Testis (tissue), 3 donors: ENCODE data around the gene TTC23. TPM values are rescaled to one million over a fixed set of nuclear protein-coding genes. Genes with fewer than 3 reads are reported as not detected.

Experiments
- DNase-seq: peaks from one replicate; pipeline ENCODE4 v3.0.0-alpha.2; 2019
- H3K27ac ChIP-seq, 2 donors: fragments of 200-600 bp; sonication (generic); one replicate each; pipeline ENCODE4 v1.5.1; 2019
- H3K27me3 ChIP-seq: fragments of 200-600 bp; sonication (generic); one replicate; pipeline ENCODE4 v1.5.1; 2019
- H3K36me3 ChIP-seq: fragments of 200-600 bp; sonication (generic); one replicate; pipeline ENCODE4 v1.5.1; 2017; ENCODE audit warnings: low read depth; ENCODE audit errors: missing control alignments
- H3K4me1 ChIP-seq: fragments of 200-600 bp; sonication (generic); one replicate; pipeline ENCODE4 v1.5.1; 2019
- H3K4me3 ChIP-seq, 2 donors: fragments of 200-600 bp; sonication (generic); one replicate each; pipeline ENCODE4 v1.5.1; 2017 to 2019
- H3K9me3 ChIP-seq: fragments of 200-600 bp; sonication (generic); one replicate; pipeline ENCODE4 v1.5.1; 2017
- POLR2A ChIP-seq: fragments of 450-650 bp; IDR thresholded peaks from one replicate; pipeline ENCODE4 v1.6.1; 2017; ENCODE audit warnings: antibody characterized with exemption, mild to moderate bottlenecking, moderate library complexity
- WGBS, 2 donors: methylation state at CpG; one replicate each; pipeline ENCODE4 v1.1.5; 2018; 5-methylcytosine and 5-hydroxymethylcytosine counted together
- intact Hi-C: fragments of 100-400 bp; cut with DNase I; formaldehyde crosslinking; loops from one replicate; pipeline ENCODE4 v1.15.1; 2023; ENCODE audit warnings: low total_unique reads
- polyA plus RNA-seq: library from polyadenylated mRNA; stranded (reverse); fragments of 350-450 nt; fragmentation: Illumina TruSeq; extraction: RNeasy Lipid Tissue Mini Kit (QIAGEN cat#74804); gene quantifications from one replicate; pipeline ENCODE4 v1.2.3, GENCODE V29; 2014; ENCODE audit warnings: low read depth, low replicate concordance; ENCODE audit not compliant: insufficient read depth
- total RNA-seq, 2 donors: library from RNA; depleted of rRNA; stranded (reverse); fragments of >200 nt; gene quantifications; one replicate each; pipeline ENCODE4 v1.2.3, GENCODE V29; 2016
- TF ChIP-seq, protein P1 (sequence below), 3 experiments: fragments of 450-650 bp in 2 of 3; fragments of 200-600 bp in 1 of 3; sonication (generic) in 1 of 3; IDR thresholded peaks; one replicate each; pipeline ENCODE4 v1.5.1; 2016 to 2019; ENCODE audit warnings: antibody characterized with exemption in 3 of 3, mild to moderate bottlenecking in 2 of 3, moderate library complexity in 1 of 3

Gene TTC23
- total and polyA plus RNA-seq, 3 donors from 2014 or later: 26.6 to 40.5 (median 37.2) TPM

DNA sequence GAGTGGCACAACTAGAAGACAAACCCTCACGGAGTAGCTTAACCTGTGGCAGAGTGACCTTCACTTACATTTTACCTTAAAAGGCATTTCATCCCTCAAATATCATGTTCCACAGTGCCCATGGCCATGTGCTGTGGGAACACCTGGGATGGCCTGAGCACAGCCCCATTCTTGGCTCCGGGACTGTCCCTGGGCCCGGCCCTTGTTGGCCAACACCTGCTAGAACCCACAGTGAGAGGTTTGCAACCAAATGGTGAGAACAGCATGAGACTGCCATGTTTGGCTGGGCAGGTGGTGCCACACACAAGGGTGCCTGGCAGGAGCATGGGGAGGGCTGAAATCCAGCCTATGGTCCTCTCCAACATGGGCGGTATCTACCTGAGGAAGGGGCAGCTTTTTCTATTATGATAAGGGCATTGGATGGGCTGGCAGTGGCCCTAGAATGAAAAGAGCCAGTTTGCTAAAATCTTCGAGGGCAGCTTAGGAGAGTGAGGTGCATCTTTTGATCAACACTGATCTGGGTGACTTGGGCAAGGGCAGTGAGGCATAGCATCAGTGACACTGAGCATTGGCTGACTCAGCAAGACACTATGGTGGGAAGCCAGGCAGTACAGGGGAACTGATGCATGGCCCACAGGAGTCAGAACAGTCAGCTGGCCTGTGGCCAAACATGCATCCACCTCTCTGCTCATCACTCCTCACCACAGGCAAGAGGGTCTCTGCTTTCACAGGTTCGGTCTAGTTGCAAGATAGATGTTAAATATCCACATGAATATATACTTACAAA lies 90.6 kb downstream of the TTC23 start:
- intact Hi-C loops: no loop called here
- Histone ChIP-seq H3K27ac (no peak overlapping the region), H3K4me3 (no peak overlapping the region), H3K36me3 (no peaks in the 10 kb centered on the region), H3K27me3 (no peaks in the 10 kb centered on the region), H3K4me1 (no peaks in the 10 kb centered on the region), H3K9me3 (no peaks in the 10 kb centered on the region)
- TF ChIP-seq, protein P1, sequence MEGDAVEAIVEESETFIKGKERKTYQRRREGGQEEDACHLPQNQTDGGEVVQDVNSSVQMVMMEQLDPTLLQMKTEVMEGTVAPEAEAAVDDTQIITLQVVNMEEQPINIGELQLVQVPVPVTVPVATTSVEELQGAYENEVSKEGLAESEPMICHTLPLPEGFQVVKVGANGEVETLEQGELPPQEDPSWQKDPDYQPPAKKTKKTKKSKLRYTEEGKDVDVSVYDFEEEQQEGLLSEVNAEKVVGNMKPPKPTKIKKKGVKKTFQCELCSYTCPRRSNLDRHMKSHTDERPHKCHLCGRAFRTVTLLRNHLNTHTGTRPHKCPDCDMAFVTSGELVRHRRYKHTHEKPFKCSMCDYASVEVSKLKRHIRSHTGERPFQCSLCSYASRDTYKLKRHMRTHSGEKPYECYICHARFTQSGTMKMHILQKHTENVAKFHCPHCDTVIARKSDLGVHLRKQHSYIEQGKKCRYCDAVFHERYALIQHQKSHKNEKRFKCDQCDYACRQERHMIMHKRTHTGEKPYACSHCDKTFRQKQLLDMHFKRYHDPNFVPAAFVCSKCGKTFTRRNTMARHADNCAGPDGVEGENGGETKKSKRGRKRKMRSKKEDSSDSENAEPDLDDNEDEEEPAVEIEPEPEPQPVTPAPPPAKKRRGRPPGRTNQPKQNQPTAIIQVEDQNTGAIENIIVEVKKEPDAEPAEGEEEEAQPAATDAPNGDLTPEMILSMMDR (IDR thresholded peaks at IDR 0.05): no peak
- no peak for TF ChIP-seq POLR2A
- peak; percentile 12 for DNase-seq
- WGBS, 2 donors: 96 to 98% methylated on average over 5 to 6 of the region's 6 CpGs

DNA sequence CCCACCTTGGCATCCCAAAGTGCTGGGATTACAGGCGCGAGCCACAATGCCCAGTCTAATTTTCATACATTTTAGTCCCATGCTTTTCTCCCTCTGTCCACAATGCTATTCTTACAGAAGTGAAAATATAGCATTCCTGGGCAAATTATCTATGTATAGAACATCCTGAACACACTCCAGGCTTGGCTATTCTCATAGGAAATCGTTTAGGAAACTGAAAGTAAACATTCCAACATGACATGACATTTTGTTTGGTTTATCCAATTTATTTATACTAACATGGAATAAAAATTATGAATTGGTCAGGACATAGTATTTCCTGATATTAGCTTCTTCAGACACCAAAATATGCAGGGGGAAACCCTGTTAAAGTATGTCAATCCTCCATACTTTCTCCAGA lies 91.9 kb downstream of the TTC23 start:
- WGBS, 2 donors: 75 to 88% methylated on average over 3 of the region's 3 CpGs
- H3K27me3 ChIP-seq: no peaks in the 10 kb centered on the region
- H3K9me3 ChIP-seq: no peaks in the 10 kb centered on the region
- H3K4me3 ChIP-seq: no peak overlapping the region
- no peak for TF ChIP-seq POLR2A
- TF ChIP-seq, protein P1 (IDR thresholded peaks at IDR 0.05): no peak
- no peaks in the 10 kb centered on the region for H3K4me1 ChIP-seq
- intact Hi-C loops: no loop called here
- no peaks in the 10 kb centered on the region for H3K36me3 ChIP-seq
- DNase-seq: no peak
- no peak overlapping the region for H3K27ac ChIP-seq

DNA sequence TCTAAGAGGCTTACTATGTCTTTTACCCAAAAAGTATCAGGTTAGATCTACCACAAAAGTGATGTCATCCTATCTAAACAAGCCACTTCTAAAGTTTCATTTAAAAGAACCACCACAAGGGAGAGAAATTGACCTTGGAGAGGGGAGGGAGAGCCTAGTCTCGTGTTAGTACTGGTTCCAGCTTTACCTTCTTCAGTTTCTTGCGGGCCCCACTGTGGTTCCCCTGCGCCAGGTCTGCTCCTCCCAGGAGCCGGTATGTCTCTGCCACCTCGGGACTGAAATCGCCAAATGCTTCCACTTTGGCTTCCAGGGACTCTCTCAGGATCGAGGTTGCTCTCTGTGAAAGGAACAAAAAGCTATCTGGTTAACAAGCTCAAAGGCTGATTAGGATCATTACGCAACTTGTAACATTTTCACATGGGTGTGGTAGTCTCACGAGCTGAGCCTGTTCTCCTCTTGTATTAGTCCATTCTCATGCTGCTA lies 93.4 kb downstream of the TTC23 start:
- intact Hi-C loops: no loop called here
- H3K9me3 ChIP-seq: no peaks in the 10 kb centered on the region
- no peaks in the 10 kb centered on the region for H3K36me3 ChIP-seq

DNA sequence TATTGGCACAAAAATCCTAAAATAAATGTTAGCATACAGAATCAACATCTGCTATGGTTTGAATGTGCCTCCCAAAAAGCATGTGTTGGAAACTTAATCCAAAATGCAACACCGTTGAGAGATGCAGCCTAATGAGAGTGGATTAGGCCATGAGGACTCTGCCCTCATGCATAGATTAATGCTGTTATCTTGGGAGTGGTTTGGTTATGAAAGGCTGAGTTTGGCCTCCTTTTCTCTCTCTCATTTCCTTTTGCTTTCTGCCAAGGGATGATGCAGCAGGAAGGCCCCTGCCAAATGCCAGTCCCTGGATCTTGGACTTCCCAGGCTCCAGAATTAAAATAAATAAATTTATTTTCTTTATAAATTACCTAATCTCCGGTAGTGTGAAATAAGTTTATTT lies 95.1 kb downstream of the TTC23 start:
- TF ChIP-seq, protein P1 (IDR thresholded peaks at IDR 0.05): no peak
- no peak for TF ChIP-seq POLR2A
- H3K36me3 ChIP-seq: no peaks in the 10 kb centered on the region
- peak; percentile 4 for DNase-seq
- H3K9me3 ChIP-seq: no peaks in the 10 kb centered on the region
- H3K4me1 ChIP-seq: no peaks in the 10 kb centered on the region
- WGBS, 2 donors: 79 to 83% methylated on average over 2 of the region's 2 CpGs
- no peaks in the 10 kb centered on the region for H3K27me3 ChIP-seq
- no peak overlapping the region for H3K4me3 ChIP-seq
- no peak overlapping the region for H3K27ac ChIP-seq
- intact Hi-C loops: no loop called here

More for the DNA sequence above, 93.4 kb downstream of the TTC23 start:
- Histone ChIP-seq H3K4me3 (no peak overlapping the region), H3K4me1 (no peaks in the 10 kb centered on the region), H3K27me3 (no peaks in the 10 kb centered on the region), H3K27ac (no peak overlapping the region)
- peak; percentile 7 for DNase-seq
- no peak for TF ChIP-seq POLR2A
- TF ChIP-seq, protein P1 (IDR thresholded peaks at IDR 0.05): no peak
- WGBS, 2 donors: 74 to 76% methylated on average over 9 of the region's 9 CpGs
